ENCODE data around the gene PITPNM1.
A peak's percentile ranks its signal among the peaks of the same experiment; 100 is the strongest.

Gene PITPNM1

GRCh38 chr11:67453816-67454732, 51.1 kb downstream of the PITPNM1 start:
- TF ChIP-seq ZFX (IDR thresholded peaks at IDR 0.05) (no peak), CTCF (conservative IDR thresholded peaks at IDR 0.05) (no peak)
- no peak overlapping the region for H3K27ac ChIP-seq

GRCh38 chr11:67452141-67452952, 52.8 kb downstream of the PITPNM1 start, which contains the start of gene GPR152:
Gene GPR152, minus strand, starts transcription at chr11:67452729. Its CDS starts 5 bp downstream, at chr11:67452724.
- no peak for TF ChIP-seq CTCF (conservative IDR thresholded peaks at IDR 0.05)
- TF ChIP-seq ZFX (IDR thresholded peaks at IDR 0.05): peak; percentile 18; the same call in 1 of the 2 replicates
- H3K27ac ChIP-seq: peak within 1 kb of the TSS; percentile 61

GRCh38 chr11:67451658-67451976, 53.5 kb downstream of the PITPNM1 start:
- H3K27ac ChIP-seq: peak overlapping the region; percentile 61
- TF ChIP-seq ZFX (IDR thresholded peaks at IDR 0.05): no peak
- TF ChIP-seq CTCF (conservative IDR thresholded peaks at IDR 0.05): no peak

- TF ChIP-seq ZFX (IDR thresholded peaks at IDR 0.05) (no peak), CTCF (conservative IDR thresholded peaks at IDR 0.05) (no peak)
- H3K27ac ChIP-seq: peak overlapping the region; percentile 61; the same call in 1 of the 2 replicates
Observed at GRCh38 chr11:67450796-67451657, 54.1 kb downstream of the PITPNM1 start.

- no peak for TF ChIP-seq ZFX (IDR thresholded peaks at IDR 0.05)
- no peak for TF ChIP-seq CTCF (conservative IDR thresholded peaks at IDR 0.05)
- H3K27ac ChIP-seq: no peak overlapping the region
Observed at GRCh38 chr11:67449116-67449844, 55.9 kb downstream of the PITPNM1 start.

GRCh38 chr11:67448220-67448609, 56.9 kb downstream of the PITPNM1 start:
- H3K27ac ChIP-seq: no peak overlapping the region
- no peak for TF ChIP-seq ZFX (IDR thresholded peaks at IDR 0.05)
- no peak for TF ChIP-seq CTCF (conservative IDR thresholded peaks at IDR 0.05)
